HEK293 (cell line): ENCODE data around the gene TIMP2.

Experiments used
- CTCF ChIA-PET: fragments of 350-600 bp; formaldehyde crosslinking; extraction: SDS; loops from one replicate; lab custom pipeline; 2021; ENCODE audit warnings: antibody characterized with exemption; lab: Yijun Ruan, JAX
- POLR2A ChIA-PET: fragments of 300-600 bp; formaldehyde crosslinking; extraction: SDS; loops from one replicate; lab custom pipeline; 2020; ENCODE audit warnings: antibody characterized with exemption, inconsistent platforms; lab: Yijun Ruan, JAX
- H3K27ac ChIP-seq: fragments of 200-500 bp; sonication (Bioruptor generic); 2 replicates; pipeline ENCODE4 v1.5.1; 2014; ENCODE audit warnings: low read depth, low read length, control low read depth, inconsistent platforms; ENCODE audit errors: extremely low read depth
- H3K36me3 ChIP-seq, 2 experiments: fragments of 200-500 bp in 1 of 2; sonication (Bioruptor generic) in 1 of 2; 1 replicate in 1 of 2; 2 replicates in 1 of 2; pipeline ENCODE4 v1.5.1; 2014 to 2017; ENCODE audit warnings: inconsistent platforms in 2 of 2, low read length in 2 of 2; ENCODE audit not compliant: control insufficient read depth in 2 of 2, insufficient read depth in 1 of 2
- H3K4me1 ChIP-seq: fragments of 200-500 bp; sonication (Bioruptor generic); 2 replicates; pipeline ENCODE4 v1.5.1; 2014; ENCODE audit warnings: mild to moderate bottlenecking, low read length, inconsistent platforms; ENCODE audit not compliant: control insufficient read depth, insufficient read depth
- H3K4me3 ChIP-seq: 2 replicates; pipeline ENCODE4 v1.5.1; 2011; ENCODE audit warnings: low read depth, mild to moderate bottlenecking, control low read depth, low read length, moderate library complexity
- H3K9me3 ChIP-seq: fragments of 200-500 bp; sonication (Bioruptor generic); 2 replicates; pipeline ENCODE4 v1.5.1; 2014; ENCODE audit warnings: low read depth, low read length, inconsistent platforms; ENCODE audit not compliant: control insufficient read depth, insufficient read depth
- GFI1B ChIP-seq: fragments of 450-650 bp; formaldehyde crosslinking; IDR thresholded peaks from 2 replicates; pipeline ENCODE4 v1.5.1; 2016; ENCODE audit warnings: missing biosample characterization, missing genetic modification characterization
- GLIS1 ChIP-seq: fragments of 450-650 bp; formaldehyde crosslinking; IDR thresholded peaks from 2 replicates; pipeline ENCODE4 v1.5.1; 2016; ENCODE audit warnings: missing biosample characterization, missing genetic modification characterization
- INSM2 ChIP-seq: fragments of 450-650 bp; formaldehyde crosslinking; IDR thresholded peaks from 2 replicates; pipeline ENCODE4 v1.5.1; 2016; ENCODE audit warnings: missing biosample characterization, missing genetic modification characterization
- MZF1 ChIP-seq: fragments of 450-650 bp; formaldehyde crosslinking; IDR thresholded peaks from 2 replicates; pipeline ENCODE4 v1.5.1; 2017; ENCODE audit warnings: missing biosample characterization, missing genetic modification characterization, borderline replicate concordance
- PRDM4 ChIP-seq: fragments of 450-650 bp; formaldehyde crosslinking; IDR thresholded peaks from 2 replicates; pipeline ENCODE4 v1.5.1; 2017; ENCODE audit warnings: missing biosample characterization, missing genetic modification characterization
- ZBTB21 ChIP-seq: fragments of 450-650 bp; formaldehyde crosslinking; IDR thresholded peaks from 2 replicates; pipeline ENCODE4 v1.5.1; 2017; ENCODE audit warnings: missing biosample characterization, missing genetic modification characterization
- ZFP41 ChIP-seq: fragments of 450-650 bp; formaldehyde crosslinking; IDR thresholded peaks from 2 replicates; pipeline ENCODE4 v1.5.1; 2016; ENCODE audit warnings: missing biosample characterization, missing genetic modification characterization, borderline replicate concordance
- ZNF146 ChIP-seq: fragments of 450-650 bp; formaldehyde crosslinking; IDR thresholded peaks from 2 replicates; pipeline ENCODE4 v1.5.1; 2016; ENCODE audit warnings: missing biosample characterization, missing genetic modification characterization
- ZNF239 ChIP-seq: fragments of 450-650 bp; formaldehyde crosslinking; IDR thresholded peaks from 2 replicates; pipeline ENCODE4 v1.5.1; 2016; ENCODE audit warnings: missing biosample characterization, missing genetic modification characterization
- ZNF24 ChIP-seq: fragments of 450-650 bp; formaldehyde crosslinking; IDR thresholded peaks from 2 replicates; pipeline ENCODE4 v1.5.1; 2016; ENCODE audit warnings: missing biosample characterization, missing genetic modification characterization
- ZNF302 ChIP-seq: fragments of 450-650 bp; formaldehyde crosslinking; IDR thresholded peaks from 2 replicates; pipeline ENCODE4 v1.5.1; 2016; ENCODE audit warnings: missing biosample characterization, missing genetic modification characterization, low read depth
- ZNF366 ChIP-seq: fragments of 450-650 bp; formaldehyde crosslinking; conservative IDR thresholded peaks from 2 replicates; pipeline ENCODE4 v1.5.1; 2016; ENCODE audit warnings: missing biosample characterization, missing genetic modification characterization
- ZNF394 ChIP-seq: fragments of 450-650 bp; formaldehyde crosslinking; IDR thresholded peaks from 2 replicates; pipeline ENCODE4 v1.5.1; 2016; ENCODE audit warnings: missing biosample characterization, missing genetic modification characterization, mild to moderate bottlenecking, moderate library complexity, borderline replicate concordance
- ZNF398 ChIP-seq: fragments of 450-650 bp; formaldehyde crosslinking; IDR thresholded peaks from 2 replicates; pipeline ENCODE4 v1.5.1; 2017; ENCODE audit warnings: missing biosample characterization, missing genetic modification characterization
- ZNF501 ChIP-seq: fragments of 450-650 bp; formaldehyde crosslinking; IDR thresholded peaks from 2 replicates; pipeline ENCODE4 v1.5.1; 2016; ENCODE audit warnings: missing biosample characterization, missing genetic modification characterization
- ZNF560 ChIP-seq: fragments of 450-650 bp; formaldehyde crosslinking; IDR thresholded peaks from 2 replicates; pipeline ENCODE4 v1.5.1; 2017; ENCODE audit warnings: missing biosample characterization, missing genetic modification characterization, borderline replicate concordance
- ZNF624 ChIP-seq: fragments of 450-650 bp; formaldehyde crosslinking; IDR thresholded peaks from 2 replicates; pipeline ENCODE4 v1.5.1; 2017; ENCODE audit warnings: missing biosample characterization, missing genetic modification characterization
- ZNF629 ChIP-seq: fragments of 450-650 bp; formaldehyde crosslinking; IDR thresholded peaks from 2 replicates; pipeline ENCODE4 v1.5.1; 2017; ENCODE audit warnings: missing biosample characterization, missing genetic modification characterization
- ZNF747 ChIP-seq: fragments of 450-650 bp; formaldehyde crosslinking; IDR thresholded peaks from 2 replicates; pipeline ENCODE4 v1.5.1; 2016; ENCODE audit warnings: missing biosample characterization, missing genetic modification characterization
- ZNF777 ChIP-seq: fragments of 450-650 bp; formaldehyde crosslinking; IDR thresholded peaks from 2 replicates; pipeline ENCODE4 v1.5.1; 2017; ENCODE audit warnings: missing biosample characterization, missing genetic modification characterization, borderline replicate concordance
- TF ChIP-seq, protein P1 (sequence below): sonication (generic); formaldehyde crosslinking; IDR thresholded peaks from 2 replicates; pipeline ENCODE4 v1.8.1; 2022; ENCODE audit warnings: mild to moderate bottlenecking, moderate library complexity, missing genetic modification reagents
- TF ChIP-seq, protein P2 (sequence below): fragments of 450-650 bp; formaldehyde crosslinking; IDR thresholded peaks from 2 replicates; pipeline ENCODE4 v1.5.1; 2016; ENCODE audit warnings: missing biosample characterization, missing genetic modification characterization, low read depth
- TF ChIP-seq, protein P3 (sequence below): fragments of 450-650 bp; formaldehyde crosslinking; IDR thresholded peaks from 2 replicates; pipeline ENCODE4 v1.5.1; 2016; ENCODE audit warnings: missing biosample characterization, missing genetic modification characterization
- TF ChIP-seq, protein P4 (sequence below): fragments of 450-650 bp; formaldehyde crosslinking; IDR thresholded peaks from 2 replicates; pipeline ENCODE4 v1.5.1; 2016; ENCODE audit warnings: missing biosample characterization, missing genetic modification characterization

The TIMP2 gene

DNA sequence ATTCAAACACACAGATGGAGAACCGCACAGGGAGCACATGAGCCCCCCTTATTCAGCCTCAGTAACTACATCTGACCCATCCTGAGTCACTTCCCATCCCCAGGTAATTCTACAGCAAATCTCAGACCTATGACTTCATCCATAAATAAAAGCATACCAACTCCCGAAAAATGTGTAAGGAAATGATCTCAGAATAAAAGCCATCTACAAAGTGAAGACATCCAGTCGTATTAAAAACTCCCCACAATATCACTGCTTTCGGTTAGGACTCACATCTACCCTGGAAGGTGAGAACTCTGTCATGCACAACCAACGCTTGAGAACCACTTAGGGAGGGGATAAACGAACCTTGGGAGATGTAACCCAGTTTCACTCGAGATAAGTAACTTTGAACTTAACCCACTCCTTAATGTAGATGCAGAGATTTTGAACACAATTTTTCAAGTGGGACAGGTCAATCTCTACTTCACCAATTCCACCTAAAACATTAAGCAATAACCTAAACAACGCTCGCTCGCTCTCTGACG, 85.9 kb downstream of the TIMP2 start:
- Histone ChIP-seq H3K27ac (no peak overlapping the region; the same call in 1 of the 2 replicates), H3K9me3 (no peaks in the 10 kb centered on the region), H3K4me1 (peaks cover 8% of the 10 kb centered on the region; the same call in 1 of the 2 replicates), H3K4me3 (peak overlapping the region; percentile 79), H3K36me3 (peaks cover 36 to 39% of the 10 kb centered on the region in 2 experiments)
- ChIA-PET POLR2A (no interaction called here), CTCF (interaction anchor here (0.9 to 2.4 kb wide), 3 partner anchors 12 to 133 kb away, joined by 3 to 14 read pairs (median 3); no protein-coding TSS in a partner anchor)
- TF ChIP-seq ZNF366 (tag by site-specific recombination) = peak; percentile 59; the same call in 1 of the 2 replicates
- TF ChIP-seq ZNF398 (tag by site-specific recombination) = no peak
- no peak for TF ChIP-seq ZNF24 (tag by site-specific recombination)
- TF ChIP-seq ZNF146 (tag by site-specific recombination) = peak; percentile 85
- TF ChIP-seq, protein P1, sequence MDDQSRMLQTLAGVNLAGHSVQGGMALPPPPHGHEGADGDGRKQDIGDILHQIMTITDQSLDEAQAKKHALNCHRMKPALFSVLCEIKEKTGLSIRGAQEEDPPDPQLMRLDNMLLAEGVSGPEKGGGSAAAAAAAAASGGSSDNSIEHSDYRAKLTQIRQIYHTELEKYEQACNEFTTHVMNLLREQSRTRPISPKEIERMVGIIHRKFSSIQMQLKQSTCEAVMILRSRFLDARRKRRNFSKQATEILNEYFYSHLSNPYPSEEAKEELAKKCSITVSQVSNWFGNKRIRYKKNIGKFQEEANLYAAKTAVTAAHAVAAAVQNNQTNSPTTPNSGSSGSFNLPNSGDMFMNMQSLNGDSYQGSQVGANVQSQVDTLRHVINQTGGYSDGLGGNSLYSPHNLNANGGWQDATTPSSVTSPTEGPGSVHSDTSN = no peak
- no peak for TF ChIP-seq ZNF239 (tag by site-specific recombination)
- peak; percentile 28; the same call in 1 of the 2 replicates for TF ChIP-seq ZBTB21 (tag by site-specific recombination)
- TF ChIP-seq ZNF501 (tag by site-specific recombination) = no peak
- TF ChIP-seq ZNF560 = no peak
- TF ChIP-seq, protein P2, sequence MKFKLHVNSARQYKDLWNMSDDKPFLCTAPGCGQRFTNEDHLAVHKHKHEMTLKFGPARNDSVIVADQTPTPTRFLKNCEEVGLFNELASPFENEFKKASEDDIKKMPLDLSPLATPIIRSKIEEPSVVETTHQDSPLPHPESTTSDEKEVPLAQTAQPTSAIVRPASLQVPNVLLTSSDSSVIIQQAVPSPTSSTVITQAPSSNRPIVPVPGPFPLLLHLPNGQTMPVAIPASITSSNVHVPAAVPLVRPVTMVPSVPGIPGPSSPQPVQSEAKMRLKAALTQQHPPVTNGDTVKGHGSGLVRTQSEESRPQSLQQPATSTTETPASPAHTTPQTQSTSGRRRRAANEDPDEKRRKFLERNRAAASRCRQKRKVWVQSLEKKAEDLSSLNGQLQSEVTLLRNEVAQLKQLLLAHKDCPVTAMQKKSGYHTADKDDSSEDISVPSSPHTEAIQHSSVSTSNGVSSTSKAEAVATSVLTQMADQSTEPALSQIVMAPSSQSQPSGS (tag by site-specific recombination) = peak; percentile 54; the same call in 1 of the 2 replicates
- no peak for TF ChIP-seq ZNF624 (tag by site-specific recombination)
- TF ChIP-seq, protein P3, sequence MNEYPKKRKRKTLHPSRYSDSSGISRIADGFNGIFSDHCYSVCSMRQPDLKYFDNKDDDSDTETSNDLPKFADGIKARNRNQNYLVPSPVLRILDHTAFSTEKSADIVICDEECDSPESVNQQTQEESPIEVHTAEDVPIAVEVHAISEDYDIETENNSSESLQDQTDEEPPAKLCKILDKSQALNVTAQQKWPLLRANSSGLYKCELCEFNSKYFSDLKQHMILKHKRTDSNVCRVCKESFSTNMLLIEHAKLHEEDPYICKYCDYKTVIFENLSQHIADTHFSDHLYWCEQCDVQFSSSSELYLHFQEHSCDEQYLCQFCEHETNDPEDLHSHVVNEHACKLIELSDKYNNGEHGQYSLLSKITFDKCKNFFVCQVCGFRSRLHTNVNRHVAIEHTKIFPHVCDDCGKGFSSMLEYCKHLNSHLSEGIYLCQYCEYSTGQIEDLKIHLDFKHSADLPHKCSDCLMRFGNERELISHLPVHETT (tag by site-specific recombination) = peak; percentile 14; the same call in 1 of the 2 replicates
- no peak for TF ChIP-seq ZNF747 (tag by site-specific recombination)
- TF ChIP-seq ZFP41 = no peak
- TF ChIP-seq ZNF394 (tag by site-specific recombination) = no peak
- TF ChIP-seq GLIS1 (tag by site-specific recombination) = no peak
- TF ChIP-seq ZNF777 (tag by site-specific recombination) = no peak
- TF ChIP-seq INSM2 = no peak
- TF ChIP-seq MZF1 (tag by site-specific recombination) = no peak
- TF ChIP-seq, protein P4, sequence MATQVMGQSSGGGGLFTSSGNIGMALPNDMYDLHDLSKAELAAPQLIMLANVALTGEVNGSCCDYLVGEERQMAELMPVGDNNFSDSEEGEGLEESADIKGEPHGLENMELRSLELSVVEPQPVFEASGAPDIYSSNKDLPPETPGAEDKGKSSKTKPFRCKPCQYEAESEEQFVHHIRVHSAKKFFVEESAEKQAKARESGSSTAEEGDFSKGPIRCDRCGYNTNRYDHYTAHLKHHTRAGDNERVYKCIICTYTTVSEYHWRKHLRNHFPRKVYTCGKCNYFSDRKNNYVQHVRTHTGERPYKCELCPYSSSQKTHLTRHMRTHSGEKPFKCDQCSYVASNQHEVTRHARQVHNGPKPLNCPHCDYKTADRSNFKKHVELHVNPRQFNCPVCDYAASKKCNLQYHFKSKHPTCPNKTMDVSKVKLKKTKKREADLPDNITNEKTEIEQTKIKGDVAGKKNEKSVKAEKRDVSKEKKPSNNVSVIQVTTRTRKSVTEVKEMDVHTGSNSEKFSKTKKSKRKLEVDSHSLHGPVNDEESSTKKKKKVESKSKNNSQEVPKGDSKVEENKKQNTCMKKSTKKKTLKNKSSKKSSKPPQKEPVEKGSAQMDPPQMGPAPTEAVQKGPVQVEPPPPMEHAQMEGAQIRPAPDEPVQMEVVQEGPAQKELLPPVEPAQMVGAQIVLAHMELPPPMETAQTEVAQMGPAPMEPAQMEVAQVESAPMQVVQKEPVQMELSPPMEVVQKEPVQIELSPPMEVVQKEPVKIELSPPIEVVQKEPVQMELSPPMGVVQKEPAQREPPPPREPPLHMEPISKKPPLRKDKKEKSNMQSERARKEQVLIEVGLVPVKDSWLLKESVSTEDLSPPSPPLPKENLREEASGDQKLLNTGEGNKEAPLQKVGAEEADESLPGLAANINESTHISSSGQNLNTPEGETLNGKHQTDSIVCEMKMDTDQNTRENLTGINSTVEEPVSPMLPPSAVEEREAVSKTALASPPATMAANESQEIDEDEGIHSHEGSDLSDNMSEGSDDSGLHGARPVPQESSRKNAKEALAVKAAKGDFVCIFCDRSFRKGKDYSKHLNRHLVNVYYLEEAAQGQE = no peak
- peak; percentile 68 for TF ChIP-seq ZNF629
- TF ChIP-seq ZNF302 (tag by site-specific recombination) = no peak
- TF ChIP-seq PRDM4 = no peak
- TF ChIP-seq GFI1B (tag by site-specific recombination) = 0 out of 2 replicates have a peak, but pooled peaks have one; percentile 39
